Stomach (tissue), 9 donors: ENCODE results near the gene GABRD. TPM values are rescaled to one million over a fixed set of nuclear protein-coding genes. Genes with fewer than 3 reads are reported as not detected.

Experiments
- DNase-seq, 2 donors: peaks; one replicate each; pipeline versions ENCODE4 v3.0.0 to v3.0.0-alpha.2; 2013 to 2019
- H3K27ac ChIP-seq, 5 donors: fragments of 200-600 bp in 4 of 5; sonication (generic) in 4 of 5; one replicate each; pipeline ENCODE4 v1.5.1; 2013 to 2019; ENCODE audit warnings: mild to moderate bottlenecking in 1 of 5, moderate library complexity in 1 of 5
- H3K27me3 ChIP-seq, 3 donors: fragments of 200-600 bp; sonication (generic); one replicate each; pipeline ENCODE4 v1.5.1; 2017 to 2019; ENCODE audit warnings: mixed run types in 1 of 3
- H3K36me3 ChIP-seq, 4 donors: fragments of 200-600 bp; sonication (generic); 1 replicate in 3 of 4; 2 replicates in 1 of 4; pipeline ENCODE4 v1.5.1; 2016 to 2019
- H3K4me1 ChIP-seq, 4 donors: fragments of 200-600 bp; sonication (generic); one replicate each; pipeline ENCODE4 v1.5.1; 2016 to 2019
- H3K4me3 ChIP-seq, 4 donors: fragments of 200-600 bp; sonication (generic) in 3 of 4; one replicate each; pipeline ENCODE4 v1.5.1; 2016 to 2019; ENCODE audit warnings: mild to moderate bottlenecking in 1 of 4
- H3K9me3 ChIP-seq, 4 donors: fragments of 200-600 bp; sonication (generic); one replicate each; pipeline ENCODE4 v1.5.1; 2016 to 2019
- EP300 ChIP-seq: sonication (generic); formaldehyde crosslinking; IDR thresholded peaks from one replicate; pipeline ENCODE4 v1.6.1; 2017; ENCODE audit warnings: antibody characterized with exemption
- POLR2A ChIP-seq, 4 donors: fragments of 450-650 bp; IDR thresholded peaks; one replicate each; pipeline ENCODE4 v1.6.1; 2016; ENCODE audit warnings: antibody characterized with exemption in 4 of 4, control low read depth in 2 of 4, mild to moderate bottlenecking in 1 of 4, moderate library complexity in 1 of 4
- POLR2AphosphoS5 ChIP-seq, 3 donors: sonication (generic); formaldehyde crosslinking; IDR thresholded peaks; one replicate each; pipeline ENCODE4 v1.6.1; 2016; ENCODE audit warnings: antibody characterized with exemption in 3 of 3
- WGBS, 5 donors: extraction: QIAGEN DNeasy Blood & Tissue Kit in 3 of 5; methylation state at CpG; one replicate each; pipeline versions ENCODE4 v1.1.5 to v1.1.7; 2013 to 2018; 5-methylcytosine and 5-hydroxymethylcytosine counted together
- intact Hi-C: fragments of 100-400 bp; cut with DNase I; formaldehyde crosslinking; loops from one replicate; pipeline ENCODE4 v1.15.1; 2023; ENCODE audit warnings: low total_unique reads
- polyA plus RNA-seq, 3 donors: library from polyadenylated mRNA; stranded (reverse); fragments of 200-250 nt; gene quantifications; one replicate each; pipeline ENCODE4 v1.2.3, GENCODE V29; 2013
- total RNA-seq, 5 donors: library from RNA; depleted of rRNA; stranded (reverse); fragments of >200 nt; gene quantifications; one replicate each; pipeline versions ENCODE4 v1.1.0 to v1.2.3, GENCODE V29; 2014 to 2016
- TF ChIP-seq, protein P1 (sequence below), 7 experiments: fragments of 450-650 bp in 4 of 7; fragments of 200-600 bp in 3 of 7; sonication (generic) in 3 of 7; IDR thresholded peaks; one replicate each; pipeline ENCODE4 v1.5.1; 2016 to 2019; ENCODE audit warnings: antibody characterized with exemption in 7 of 7, control low read depth in 2 of 7, mild to moderate bottlenecking in 1 of 7
- donor health status: healthy with polysubstance abuse.
- donor health status: Bipolar disorder and iron deficiency.
- donor health status: healthy.

Gene GABRD
- total and polyA plus RNA-seq, 8 donors = 0.50 to 1.5 (median 0.95) TPM; not detected in 5

DNA sequence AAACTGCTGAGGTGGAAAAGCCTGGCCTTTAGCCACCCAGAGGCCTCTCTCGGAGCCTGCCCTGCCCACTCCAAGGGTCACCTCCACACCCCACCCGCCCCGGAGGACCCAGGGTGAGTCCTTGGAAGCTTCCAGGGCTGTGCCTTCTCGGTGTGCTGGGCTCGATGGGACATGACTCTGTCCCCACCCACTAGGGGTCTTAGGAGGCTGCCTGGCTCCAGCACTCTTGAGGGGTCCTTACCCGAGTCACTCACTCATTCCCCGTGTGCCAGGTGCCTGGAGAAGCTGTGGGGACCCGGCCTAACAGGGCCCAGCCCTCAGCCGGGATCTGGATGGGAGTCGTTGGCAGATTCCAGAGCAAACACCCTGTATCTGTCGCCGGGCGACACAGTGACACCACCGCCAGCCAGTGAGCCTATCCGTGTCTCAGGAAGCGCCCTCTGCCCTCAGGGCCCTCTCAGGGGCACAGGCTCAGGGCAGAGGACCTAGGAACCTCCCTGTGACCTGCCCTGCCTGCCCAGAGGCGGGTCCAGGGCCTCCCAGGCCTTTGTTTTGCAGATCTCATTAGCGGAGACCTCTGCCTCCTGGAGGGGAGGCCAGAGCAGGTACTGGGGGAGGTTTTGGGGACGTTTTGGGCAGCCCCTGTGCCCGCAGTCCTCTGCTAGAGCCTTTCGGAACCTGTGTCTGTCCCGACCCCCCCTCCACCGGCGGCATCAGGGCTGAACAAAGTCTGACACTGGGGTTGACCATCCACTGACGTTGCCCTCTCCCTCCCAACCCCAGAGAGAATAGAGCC lies 28.0 kb downstream of the GABRD start:
- TF ChIP-seq POLR2AphosphoS5 (IDR thresholded peaks at IDR 0.05) (no peak), EP300 (no peak), POLR2A (IDR thresholded peaks at IDR 0.05) (no peak)
- TF ChIP-seq, protein P1, sequence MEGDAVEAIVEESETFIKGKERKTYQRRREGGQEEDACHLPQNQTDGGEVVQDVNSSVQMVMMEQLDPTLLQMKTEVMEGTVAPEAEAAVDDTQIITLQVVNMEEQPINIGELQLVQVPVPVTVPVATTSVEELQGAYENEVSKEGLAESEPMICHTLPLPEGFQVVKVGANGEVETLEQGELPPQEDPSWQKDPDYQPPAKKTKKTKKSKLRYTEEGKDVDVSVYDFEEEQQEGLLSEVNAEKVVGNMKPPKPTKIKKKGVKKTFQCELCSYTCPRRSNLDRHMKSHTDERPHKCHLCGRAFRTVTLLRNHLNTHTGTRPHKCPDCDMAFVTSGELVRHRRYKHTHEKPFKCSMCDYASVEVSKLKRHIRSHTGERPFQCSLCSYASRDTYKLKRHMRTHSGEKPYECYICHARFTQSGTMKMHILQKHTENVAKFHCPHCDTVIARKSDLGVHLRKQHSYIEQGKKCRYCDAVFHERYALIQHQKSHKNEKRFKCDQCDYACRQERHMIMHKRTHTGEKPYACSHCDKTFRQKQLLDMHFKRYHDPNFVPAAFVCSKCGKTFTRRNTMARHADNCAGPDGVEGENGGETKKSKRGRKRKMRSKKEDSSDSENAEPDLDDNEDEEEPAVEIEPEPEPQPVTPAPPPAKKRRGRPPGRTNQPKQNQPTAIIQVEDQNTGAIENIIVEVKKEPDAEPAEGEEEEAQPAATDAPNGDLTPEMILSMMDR (IDR thresholded peaks at IDR 0.05) = no peak

DNA sequence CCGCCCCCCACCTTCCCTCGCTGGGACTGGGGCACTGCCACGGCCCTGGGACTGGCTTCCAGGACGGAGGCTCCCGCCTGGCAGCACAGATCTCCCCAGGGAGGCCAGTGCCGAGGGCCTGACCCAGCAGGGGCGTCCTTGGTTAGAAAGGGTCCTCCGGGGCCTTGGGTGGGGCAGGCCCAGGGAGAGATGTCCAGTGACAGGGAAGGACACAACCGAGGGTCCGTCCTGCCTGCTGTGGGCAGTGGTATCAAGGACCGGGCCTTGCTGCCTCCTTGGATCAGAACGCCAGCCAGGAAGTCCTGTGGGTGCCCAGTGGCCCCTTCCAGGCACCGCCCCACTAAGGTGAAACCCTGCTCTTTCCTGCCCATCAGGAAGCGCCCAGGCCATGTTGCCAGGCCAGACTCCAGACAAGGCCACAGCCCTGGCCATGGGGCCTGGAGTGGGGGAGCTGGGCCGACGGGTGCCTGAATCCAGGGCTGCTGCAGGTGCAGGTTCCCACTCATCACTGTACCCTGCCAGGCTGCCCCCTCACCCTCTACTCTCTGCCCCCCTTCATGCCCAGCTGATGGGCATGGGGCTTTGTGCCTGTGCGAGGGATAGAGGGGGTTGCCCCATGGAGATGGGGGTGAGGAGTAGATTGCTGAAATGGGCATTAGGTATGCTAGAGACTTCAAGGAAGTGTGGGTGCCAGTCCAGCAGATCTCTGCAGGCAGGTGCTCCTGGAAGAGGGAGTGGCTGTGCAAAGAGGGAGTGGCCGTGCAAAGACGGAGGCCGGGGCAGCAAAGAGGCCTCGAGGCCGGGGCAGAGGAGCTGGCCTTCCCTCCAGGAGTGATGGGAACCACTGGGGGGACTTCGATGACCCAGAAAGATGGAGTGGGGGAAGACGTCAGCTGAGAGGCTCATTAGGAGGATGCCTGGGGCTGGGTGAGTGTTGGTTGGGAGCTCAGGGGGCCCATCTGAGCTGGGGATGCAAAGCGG lies 28.9 kb downstream of the GABRD start:
- WGBS, 5 donors = 67 to 81% (median 73%) methylated on average over 15 to 25 of the region's 25 CpGs

More for the DNA sequence above, 28.0 kb downstream of the GABRD start:
- Histone ChIP-seq H3K27me3 (peaks cover 5 to 92% (median 37%) of the 10 kb centered on the region in 3 donors), H3K4me3 (no peak overlapping the region), H3K4me1 (peaks cover 10 to 76% (median 58%) of the 10 kb centered on the region in 4 donors), H3K9me3 (no peaks in the 10 kb centered on the region), H3K36me3 (no peaks in the 10 kb centered on the region), H3K27ac (no peak overlapping the region)
- intact Hi-C loops = no loop called here
- 63 to 73% (median 69%) methylated on average over 21 to 25 of the region's 25 CpGs for WGBS, 5 donors
- peak in 1 of 2 donors; percentile 30 for DNase-seq

DNA sequence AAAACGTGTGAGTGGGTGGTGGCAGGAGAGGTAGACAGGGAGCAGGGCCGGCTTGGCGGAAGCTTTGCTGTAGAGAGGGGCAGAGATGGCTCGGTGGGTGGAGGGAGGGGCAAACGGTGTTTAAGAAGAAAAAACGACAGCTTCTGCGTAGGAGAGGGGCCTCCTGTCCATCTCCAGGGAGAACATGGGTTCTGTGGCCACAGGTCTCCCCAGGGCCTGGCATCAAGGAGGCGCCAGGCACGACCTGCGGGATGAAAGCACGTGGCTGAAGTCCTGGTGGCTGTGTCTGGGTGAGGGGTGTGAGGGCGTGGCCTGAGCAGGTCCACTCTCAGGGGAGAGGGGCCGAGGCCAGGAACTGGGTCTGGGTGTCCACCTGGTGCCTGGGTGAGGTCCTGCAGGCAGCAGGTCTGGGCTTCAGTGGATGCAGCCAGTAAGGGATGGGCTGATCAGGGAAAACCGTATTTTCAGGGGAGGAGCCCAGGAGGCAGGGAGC lies 30.1 kb downstream of the GABRD start:
- DNase-seq = peak; percentile 51 to 80
- H3K27ac ChIP-seq = peak overlapping the region; percentile 81 to 90 (median 86)
- H3K27me3 ChIP-seq = peaks cover 5 to 76% (median 27%) of the 10 kb centered on the region in 3 donors
- H3K36me3 ChIP-seq = no peaks in the 10 kb centered on the region
- H3K4me1 ChIP-seq = peaks cover 10 to 75% (median 58%) of the 10 kb centered on the region in 4 donors
- intact Hi-C loops = no loop called here
- no peaks in the 10 kb centered on the region for H3K9me3 ChIP-seq
- TF ChIP-seq EP300 = no peak
- TF ChIP-seq, protein P1 (IDR thresholded peaks at IDR 0.05) = peak in 5 of 7 experiments; percentile 24 to 56 (median 40)
- TF ChIP-seq POLR2AphosphoS5 (IDR thresholded peaks at IDR 0.05) = no peak
- 39 to 51% (median 46%) methylated on average over 14 of the region's 14 CpGs for WGBS, 5 donors
- H3K4me3 ChIP-seq = peak overlapping the region; percentile 62 to 76 (median 70)

More for the DNA sequence above, 28.9 kb downstream of the GABRD start:
- Histone ChIP-seq H3K27me3 (peaks cover 5 to 88% (median 34%) of the 10 kb centered on the region in 3 donors), H3K4me1 (peaks cover 10 to 80% (median 60%) of the 10 kb centered on the region in 4 donors), H3K9me3 (no peaks in the 10 kb centered on the region), H3K27ac (no peak overlapping the region), H3K36me3 (no peaks in the 10 kb centered on the region), H3K4me3 (no peak overlapping the region)
- TF ChIP-seq, protein P1 (IDR thresholded peaks at IDR 0.05) = no peak
- TF ChIP-seq EP300 (no peak), POLR2AphosphoS5 (IDR thresholded peaks at IDR 0.05) (no peak), POLR2A (IDR thresholded peaks at IDR 0.05) (no peak)
- DNase-seq = peak; percentile 34 to 65
- intact Hi-C loops = no loop called here
